DMS53 (cell line): ENCODE measurements around the gene HYLS1.

ENCODE experiments used
- DNase-seq: peaks from one replicate; lab custom pipeline; 2025; lab: John Stamatoyannopoulos, UW

Gene HYLS1

DNA sequence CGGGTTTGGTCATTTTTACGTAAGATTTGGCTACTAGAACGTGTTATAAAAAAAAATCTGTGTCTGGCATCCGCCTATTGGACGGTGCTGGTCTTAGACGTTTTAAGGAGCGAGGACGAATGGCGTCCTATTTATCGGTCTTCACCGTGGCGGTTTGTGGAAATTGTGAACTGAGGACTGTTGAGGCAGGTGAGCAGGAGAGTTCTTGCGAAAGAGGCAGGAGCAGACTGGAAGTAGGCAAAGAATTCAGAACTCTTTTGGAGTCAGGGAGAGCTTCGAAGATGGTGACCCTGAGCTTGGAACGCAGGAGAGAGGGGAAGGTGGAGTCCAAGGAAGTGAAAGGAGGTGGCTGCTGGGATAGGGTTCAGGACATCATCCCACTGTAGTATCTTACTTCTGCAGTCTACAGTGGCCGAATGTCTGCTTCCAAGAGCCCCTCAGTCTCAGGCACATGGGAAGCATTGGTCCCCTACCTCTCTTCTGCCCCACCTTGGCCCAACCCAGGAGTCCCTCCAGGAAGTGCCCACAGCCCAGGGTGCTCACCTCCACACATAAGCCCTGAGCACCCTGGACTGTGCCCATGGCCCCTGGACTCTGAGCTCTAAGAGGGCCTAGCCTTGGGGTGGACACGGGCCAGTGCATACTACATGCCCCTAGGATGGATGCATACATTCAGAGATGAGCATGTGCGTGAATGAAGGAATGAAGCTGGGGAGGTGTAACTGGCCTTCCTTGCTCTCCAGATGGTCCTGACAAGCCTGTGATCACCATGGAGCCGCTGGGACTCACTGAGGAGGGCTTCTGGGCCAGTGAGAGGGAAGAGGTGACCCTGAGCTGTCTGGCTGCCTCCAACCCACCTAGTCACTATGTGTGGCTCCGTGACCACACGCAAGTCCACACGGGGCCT is 62.1 kb downstream of the HYLS1 start:
- no peak for DNase-seq

DNA sequence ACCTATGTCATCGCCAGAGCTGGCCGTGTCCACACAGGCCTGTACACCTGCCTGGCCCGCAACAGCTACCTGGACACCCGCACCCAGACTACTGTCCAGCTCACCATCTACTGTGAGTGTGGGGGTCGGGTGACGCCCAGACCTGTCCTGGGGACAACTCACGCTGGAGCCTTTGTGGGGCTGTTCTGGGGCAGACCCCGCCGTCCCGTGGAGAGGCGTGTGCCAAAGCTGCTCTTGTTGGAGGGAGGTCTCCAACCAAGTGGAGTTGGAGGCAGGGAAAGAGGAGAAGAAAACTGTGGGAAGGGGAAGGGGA is 62.7 kb downstream of the HYLS1 start:
- DNase-seq, result no peak
